ENCODE results near the gene GID4.

The GID4 gene

GRCh38 chr17:18016426-18016825, 22.8 kb upstream of the GID4 start:
- no peak overlapping the region for H3K4me3 ChIP-seq (ENCODE audit: control insufficient read depth, low read depth, low read length)
- no peak for DNase-seq (ENCODE audit: low read depth)
- TF ChIP-seq CTCF (conservative IDR thresholded peaks at IDR 0.05; ENCODE audit: control insufficient read depth, insufficient read depth, low read depth, low read length), result no peak

- DNase-seq (ENCODE audit: low read depth), result no peak
- TF ChIP-seq CTCF (conservative IDR thresholded peaks at IDR 0.05; ENCODE audit: control insufficient read depth, insufficient read depth, low read depth, low read length), result no peak
- no peak overlapping the region for H3K4me3 ChIP-seq (ENCODE audit: control insufficient read depth, low read depth, low read length)
Observed at GRCh38 chr17:18017958-18018357, 21.2 kb upstream of the GID4 start.

- no peak for DNase-seq (ENCODE audit: low read depth)
- TF ChIP-seq CTCF (conservative IDR thresholded peaks at IDR 0.05; ENCODE audit: control insufficient read depth, insufficient read depth, low read depth, low read length), result no peak
- no peak overlapping the region for H3K4me3 ChIP-seq (ENCODE audit: control insufficient read depth, low read depth, low read length)
Observed at GRCh38 chr17:18018411-18018921, 20.7 kb upstream of the GID4 start.

- DNase-seq (ENCODE audit: low read depth), result no peak
- H3K4me3 ChIP-seq (ENCODE audit: control insufficient read depth, low read depth, low read length), result no peak overlapping the region
- TF ChIP-seq CTCF (conservative IDR thresholded peaks at IDR 0.05; ENCODE audit: control insufficient read depth, insufficient read depth, low read depth, low read length), result no peak
Observed at GRCh38 chr17:18019838-18020154, 19.4 kb upstream of the GID4 start.

GRCh38 chr17:18020971-18021370, 18.2 kb upstream of the GID4 start:
- TF ChIP-seq CTCF (conservative IDR thresholded peaks at IDR 0.05; ENCODE audit: control insufficient read depth, insufficient read depth, low read depth, low read length), result no peak
- DNase-seq (ENCODE audit: low read depth), result no peak
- H3K4me3 ChIP-seq (ENCODE audit: control insufficient read depth, low read depth, low read length), result no peak overlapping the region

- no peak overlapping the region for H3K4me3 ChIP-seq (ENCODE audit: control insufficient read depth, low read depth, low read length)
- no peak for DNase-seq (ENCODE audit: low read depth)
- no peak for TF ChIP-seq CTCF (conservative IDR thresholded peaks at IDR 0.05; ENCODE audit: control insufficient read depth, insufficient read depth, low read depth, low read length)
Observed at GRCh38 chr17:18021372-18021771, 17.8 kb upstream of the GID4 start.

Data from fibroblast of mammary gland (primary cell).